Measurements from ENCODE around the gene OR1N1.

Gene OR1N1

DNA sequence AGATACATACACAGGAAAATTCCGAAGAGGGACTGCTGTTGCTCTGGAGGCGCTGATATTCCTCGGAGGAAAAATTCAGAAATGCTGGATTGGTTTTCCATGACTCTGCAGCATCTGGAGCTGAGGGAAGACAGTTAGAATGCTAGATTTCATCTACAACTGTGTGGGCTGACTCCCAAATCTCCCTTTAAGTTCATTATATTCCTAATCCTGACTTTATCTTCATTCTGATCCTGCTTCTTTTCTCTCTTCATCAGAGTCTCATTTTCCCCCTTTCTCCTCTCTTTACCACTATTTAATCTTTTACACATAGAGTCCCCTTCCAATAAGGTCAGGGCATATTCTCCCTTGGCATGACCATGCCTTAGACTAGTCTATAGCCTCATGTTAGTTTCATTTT, at the start of gene OR1N1:
Gene OR1N1 (minus strand): TSS at position 101 of the 400 bp plus-strand sequence. CDS start 0 bp downstream, at position 101.
- TF ChIP-seq, protein P1, sequence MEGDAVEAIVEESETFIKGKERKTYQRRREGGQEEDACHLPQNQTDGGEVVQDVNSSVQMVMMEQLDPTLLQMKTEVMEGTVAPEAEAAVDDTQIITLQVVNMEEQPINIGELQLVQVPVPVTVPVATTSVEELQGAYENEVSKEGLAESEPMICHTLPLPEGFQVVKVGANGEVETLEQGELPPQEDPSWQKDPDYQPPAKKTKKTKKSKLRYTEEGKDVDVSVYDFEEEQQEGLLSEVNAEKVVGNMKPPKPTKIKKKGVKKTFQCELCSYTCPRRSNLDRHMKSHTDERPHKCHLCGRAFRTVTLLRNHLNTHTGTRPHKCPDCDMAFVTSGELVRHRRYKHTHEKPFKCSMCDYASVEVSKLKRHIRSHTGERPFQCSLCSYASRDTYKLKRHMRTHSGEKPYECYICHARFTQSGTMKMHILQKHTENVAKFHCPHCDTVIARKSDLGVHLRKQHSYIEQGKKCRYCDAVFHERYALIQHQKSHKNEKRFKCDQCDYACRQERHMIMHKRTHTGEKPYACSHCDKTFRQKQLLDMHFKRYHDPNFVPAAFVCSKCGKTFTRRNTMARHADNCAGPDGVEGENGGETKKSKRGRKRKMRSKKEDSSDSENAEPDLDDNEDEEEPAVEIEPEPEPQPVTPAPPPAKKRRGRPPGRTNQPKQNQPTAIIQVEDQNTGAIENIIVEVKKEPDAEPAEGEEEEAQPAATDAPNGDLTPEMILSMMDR (IDR thresholded peaks at IDR 0.05; ENCODE audit: insufficient read depth, low read depth, low read length, missing control alignments) = no peak
- H3K4me3 ChIP-seq (ENCODE audit: low read depth, low read length) = no peak within 1 kb of the TSS
- DNase-seq (ENCODE audit: low read depth) = no peak

DNA sequence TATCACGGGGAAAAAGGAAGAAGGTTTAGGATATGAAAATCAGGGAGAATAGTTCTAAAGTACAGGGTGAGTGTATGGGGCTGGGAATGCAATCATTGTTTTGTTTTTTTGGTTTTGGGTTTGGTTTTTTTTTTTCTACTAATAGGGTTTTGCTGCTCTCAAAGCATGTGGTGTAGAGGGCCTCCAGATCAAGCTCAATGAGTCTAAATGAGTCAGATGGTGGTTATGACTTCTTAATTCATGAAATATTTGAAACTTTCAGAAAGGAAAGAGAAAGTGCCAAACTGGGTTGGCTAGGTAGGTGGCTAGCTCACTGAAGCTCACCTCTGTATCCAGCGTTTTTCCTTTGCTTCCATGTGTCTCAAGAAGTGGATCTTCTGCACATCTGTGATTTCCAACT, 45.4 kb upstream of the OR1N1 start:
- no peak for DNase-seq (ENCODE audit: low read depth)
- H3K4me3 ChIP-seq (ENCODE audit: low read depth, low read length) = no peak overlapping the region
- TF ChIP-seq, protein P1 (IDR thresholded peaks at IDR 0.05; ENCODE audit: insufficient read depth, low read depth, low read length, missing control alignments) = no peak

- TF ChIP-seq, protein P1 (IDR thresholded peaks at IDR 0.05; ENCODE audit: insufficient read depth, low read depth, low read length, missing control alignments) = no peak
- H3K4me3 ChIP-seq (ENCODE audit: low read depth, low read length) = no peak overlapping the region
- no peak for DNase-seq (ENCODE audit: low read depth)
Observed at GRCh38 chr9:122567901-122568300, 40.8 kb upstream of the OR1N1 start.

DNA sequence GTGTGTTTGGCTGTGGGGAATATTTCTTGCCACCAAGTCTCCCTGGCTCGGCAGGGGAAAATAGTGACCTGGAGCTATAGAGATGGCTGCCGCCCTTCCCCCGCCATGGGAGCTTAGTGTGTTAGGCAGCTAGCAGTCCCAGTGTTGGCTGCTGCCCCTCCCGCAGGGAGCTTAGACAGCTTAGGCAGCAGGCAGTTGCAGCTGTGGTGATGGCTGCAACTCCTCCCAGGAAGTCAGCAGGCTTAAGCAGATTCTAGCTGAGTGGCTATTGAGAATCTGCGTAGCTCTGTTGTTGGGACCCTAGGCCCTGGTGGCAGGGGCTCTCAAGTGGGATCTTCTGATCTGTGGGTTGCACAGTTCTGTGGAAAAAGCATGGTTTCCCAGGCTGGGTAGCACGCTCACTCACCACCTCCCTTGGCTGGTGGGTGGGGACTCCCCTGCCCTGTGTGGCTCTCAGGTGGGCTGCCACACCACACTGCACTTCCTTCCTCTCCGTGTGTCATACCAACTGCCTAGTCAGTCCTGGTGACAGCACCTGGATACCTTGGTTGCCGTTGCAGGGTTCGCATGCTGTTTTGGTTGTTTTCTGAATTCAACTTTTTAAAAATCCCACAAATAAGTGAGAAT, 35.2 kb upstream of the OR1N1 start:
- no peak for DNase-seq (ENCODE audit: low read depth)
- TF ChIP-seq, protein P1 (IDR thresholded peaks at IDR 0.05; ENCODE audit: insufficient read depth, low read depth, low read length, missing control alignments) = no peak
- no peak overlapping the region for H3K4me3 ChIP-seq (ENCODE audit: low read depth, low read length)

DNA sequence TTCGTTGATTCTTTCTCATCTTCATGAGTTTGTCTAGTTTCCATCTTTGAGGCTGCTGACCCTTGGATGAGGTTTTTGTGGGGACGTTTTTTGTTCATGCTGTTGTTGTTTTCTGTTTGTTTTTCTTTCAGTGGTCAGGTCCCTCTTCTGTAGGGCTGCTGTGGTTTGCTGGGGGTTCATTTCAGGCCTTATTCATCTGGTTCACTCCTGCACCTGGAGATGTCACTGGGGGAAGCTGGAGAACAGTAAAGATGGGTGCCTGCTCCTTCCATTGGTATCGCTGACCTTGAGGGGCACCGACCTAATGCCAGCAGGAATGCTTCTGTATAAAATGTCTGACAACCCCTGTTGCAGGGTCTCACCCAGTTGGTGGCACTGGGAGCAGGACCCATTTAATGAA, 34.4 kb upstream of the OR1N1 start:
- no peak overlapping the region for H3K4me3 ChIP-seq (ENCODE audit: low read depth, low read length)
- TF ChIP-seq, protein P1 (IDR thresholded peaks at IDR 0.05; ENCODE audit: insufficient read depth, low read depth, low read length, missing control alignments) = no peak
- DNase-seq (ENCODE audit: low read depth) = no peak

DNA sequence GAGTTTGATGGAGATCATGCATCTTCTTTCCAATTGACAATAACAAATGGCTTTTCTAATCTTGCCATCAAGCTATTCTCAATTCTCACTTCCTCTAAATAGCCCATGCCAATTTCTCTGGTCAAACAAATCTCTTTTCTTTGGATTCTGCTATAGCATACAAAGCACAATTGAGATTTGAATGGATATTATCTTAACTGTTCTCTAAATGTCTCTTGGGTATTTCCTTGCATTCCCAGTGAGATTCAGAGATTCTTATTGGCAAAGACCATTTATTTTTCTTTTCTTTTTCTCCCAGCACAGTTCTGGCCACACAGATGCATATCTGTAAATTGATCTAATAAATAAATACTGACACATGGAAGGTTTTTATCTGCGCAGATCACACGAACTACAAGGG, 25.7 kb upstream of the OR1N1 start, which contains the start of gene OR1N2:
Gene OR1N2 (plus strand): TSS at position 301 of the 400 bp plus-strand sequence. CDS start 100 bp downstream, outside the sequence.
- no peak within 1 kb of the TSS for H3K4me3 ChIP-seq (ENCODE audit: low read depth, low read length)
- no peak for DNase-seq (ENCODE audit: low read depth)
- TF ChIP-seq, protein P1 (IDR thresholded peaks at IDR 0.05; ENCODE audit: insufficient read depth, low read depth, low read length, missing control alignments) = no peak

- no peak for DNase-seq (ENCODE audit: low read depth)
- no peak overlapping the region for H3K4me3 ChIP-seq (ENCODE audit: low read depth, low read length)
- TF ChIP-seq, protein P1 (IDR thresholded peaks at IDR 0.05; ENCODE audit: insufficient read depth, low read depth, low read length, missing control alignments) = no peak
Observed at GRCh38 chr9:122551371-122551770, 24.3 kb upstream of the OR1N1 start.

Data from GM12865 (cell line).